A673 (cell line): ENCODE results near the gene ERAL1. TPM values are rescaled to one million over a fixed set of nuclear protein-coding genes. Genes with fewer than 3 reads are reported as not detected.

ENCODE experiments used
- BruUV-seq: library from RNA; stranded (reverse); fragments of 400-500 nt; replicated peaks from 2 replicates; lab custom pipeline; 2021; lab: Mats Ljungman, UMichigan
- CTCF ChIA-PET: fragments of 300-600 bp; sonication (Branson Sonifier 250); formaldehyde crosslinking; loops from one replicate; lab custom pipeline; 2022; ENCODE audit warnings: antibody characterized with exemption; lab: Charles Lee
- POLR2A ChIA-PET: fragments of 300-600 bp; sonication (Branson Sonifier 250); formaldehyde crosslinking; loops from one replicate; lab custom pipeline; 2022; ENCODE audit warnings: antibody characterized with exemption; ENCODE audit not compliant: low non-redundant PET; lab: Charles Lee
- DNase-seq: peaks from one replicate; pipeline ENCODE4 v3.0.0-alpha.2; 2015; ENCODE audit warnings: low spot score
- H3K27ac ChIP-seq: fragments of 200-600 bp; sonication (generic); 2 replicates; pipeline ENCODE4 v1.5.1; 2016; ENCODE audit warnings: mixed run types, low read depth, mild to moderate bottlenecking, mixed read lengths, antibody characterized with exemption, low read length; ENCODE audit not compliant: poor library complexity, severe bottlenecking
- H3K27me3 ChIP-seq: fragments of 200-600 bp; sonication (generic); replicated peaks from 2 replicates; pipeline ENCODE4 v1.6.1; 2017; ENCODE audit warnings: mixed run types, low read depth, mild to moderate bottlenecking, mixed read lengths, antibody characterized with exemption, low read length; ENCODE audit not compliant: insufficient read depth, poor library complexity
- H3K36me3 ChIP-seq: fragments of 200-600 bp; sonication (generic); 2 replicates; pipeline ENCODE4 v1.6.1; 2016; ENCODE audit warnings: mixed run types, mild to moderate bottlenecking, mixed read lengths, antibody characterized with exemption, low read length; ENCODE audit not compliant: insufficient read depth, poor library complexity, severe bottlenecking
- H3K4me1 ChIP-seq: fragments of 200-600 bp; sonication (generic); 2 replicates; pipeline ENCODE4 v1.6.1; 2017; ENCODE audit warnings: mixed run types, mild to moderate bottlenecking, mixed read lengths, antibody characterized with exemption, low read length; ENCODE audit not compliant: insufficient read depth, poor library complexity, severe bottlenecking
- H3K4me3 ChIP-seq: fragments of 200-600 bp; sonication (generic); 2 replicates; pipeline ENCODE4 v1.5.1; 2016; ENCODE audit warnings: low read depth, mixed run types, mild to moderate bottlenecking, mixed read lengths, low read length; ENCODE audit not compliant: poor library complexity, severe bottlenecking
- H3K9me3 ChIP-seq: fragments of 200-600 bp; sonication (generic); 2 replicates; pipeline ENCODE4 v1.6.1; 2016; ENCODE audit warnings: mixed run types, low read depth, mild to moderate bottlenecking, mixed read lengths, antibody characterized with exemption, low read length; ENCODE audit not compliant: poor library complexity, severe bottlenecking
- EZH2 ChIP-seq: fragments of 200-600 bp; sonication (generic); IDR thresholded peaks from 2 replicates; pipeline ENCODE4 v1.6.1; 2017; ENCODE audit warnings: borderline replicate concordance, low read depth, mild to moderate bottlenecking, mixed read lengths, antibody characterized with exemption, low read length; ENCODE audit not compliant: poor library complexity, severe bottlenecking
- intact Hi-C: fragments of 100-400 bp; cut with micrococcal nuclease; formaldehyde crosslinking; loops from one replicate; pipeline ENCODE4 v1.10.0; 2022; ENCODE audit not compliant: unreplicated experiment
- total RNA-seq: library from RNA; stranded (reverse); gene quantifications from 2 replicates; pipeline ENCODE4 v1.2.3, GENCODE V29; 2021
- TF ChIP-seq, protein P1 (sequence below): fragments of 300-800, 200-600 bp; sonication (generic); conservative IDR thresholded peaks from 2 replicates; pipeline ENCODE4 v1.5.1; 2017; ENCODE audit warnings: low read depth, mild to moderate bottlenecking, antibody characterized with exemption, low read length, moderate library complexity, mixed read lengths

Gene ERAL1
- total RNA-seq, 1 experiment from 2014 or later: 80.5 TPM

- ChIA-PET POLR2A (no interaction called here), CTCF (no interaction called here)
- DNase-seq: no peak
- intact Hi-C loops: no loop called here
- H3K36me3 ChIP-seq: peaks cover 28% of the 10 kb centered on the region
- no TSS peak for BruUV-seq
- no peaks in the 10 kb centered on the region for H3K27me3 ChIP-seq
- H3K27ac ChIP-seq: no peak overlapping the region
- no peaks in the 10 kb centered on the region for H3K4me1 ChIP-seq
- no peak overlapping the region for H3K4me3 ChIP-seq
- TF ChIP-seq, protein P1, sequence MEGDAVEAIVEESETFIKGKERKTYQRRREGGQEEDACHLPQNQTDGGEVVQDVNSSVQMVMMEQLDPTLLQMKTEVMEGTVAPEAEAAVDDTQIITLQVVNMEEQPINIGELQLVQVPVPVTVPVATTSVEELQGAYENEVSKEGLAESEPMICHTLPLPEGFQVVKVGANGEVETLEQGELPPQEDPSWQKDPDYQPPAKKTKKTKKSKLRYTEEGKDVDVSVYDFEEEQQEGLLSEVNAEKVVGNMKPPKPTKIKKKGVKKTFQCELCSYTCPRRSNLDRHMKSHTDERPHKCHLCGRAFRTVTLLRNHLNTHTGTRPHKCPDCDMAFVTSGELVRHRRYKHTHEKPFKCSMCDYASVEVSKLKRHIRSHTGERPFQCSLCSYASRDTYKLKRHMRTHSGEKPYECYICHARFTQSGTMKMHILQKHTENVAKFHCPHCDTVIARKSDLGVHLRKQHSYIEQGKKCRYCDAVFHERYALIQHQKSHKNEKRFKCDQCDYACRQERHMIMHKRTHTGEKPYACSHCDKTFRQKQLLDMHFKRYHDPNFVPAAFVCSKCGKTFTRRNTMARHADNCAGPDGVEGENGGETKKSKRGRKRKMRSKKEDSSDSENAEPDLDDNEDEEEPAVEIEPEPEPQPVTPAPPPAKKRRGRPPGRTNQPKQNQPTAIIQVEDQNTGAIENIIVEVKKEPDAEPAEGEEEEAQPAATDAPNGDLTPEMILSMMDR: no peak
- no peaks in the 10 kb centered on the region for H3K9me3 ChIP-seq
Observed at GRCh38 chr17:28883967-28884702, 29.3 kb downstream of the ERAL1 start.

DNA sequence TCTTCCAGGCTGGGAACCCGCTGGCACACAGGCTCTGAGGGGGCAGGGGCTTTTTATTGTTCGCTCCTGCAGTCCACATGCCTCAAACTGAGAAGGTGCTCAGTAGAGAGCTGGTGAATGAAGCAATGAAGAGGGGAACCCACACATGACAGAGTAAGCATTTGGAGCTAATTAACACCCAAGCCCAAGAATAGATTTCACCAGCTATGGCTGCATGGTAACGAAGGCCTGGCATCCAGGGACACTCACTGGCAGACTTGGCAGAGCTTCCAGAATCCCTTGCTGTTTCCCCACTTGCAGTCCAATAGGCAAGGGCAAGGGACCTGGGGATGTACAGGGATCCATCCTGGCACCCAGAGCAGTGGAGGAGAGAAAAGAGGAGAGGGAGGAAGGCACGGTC is 30.5 kb downstream of the ERAL1 start:
- no peak overlapping the region for H3K27ac ChIP-seq
- DNase-seq: no peak
- intact Hi-C loops: no loop called here
- H3K27me3 ChIP-seq: no peaks in the 10 kb centered on the region
- H3K4me1 ChIP-seq: no peaks in the 10 kb centered on the region
- TF ChIP-seq, protein P1: no peak
- no peak for TF ChIP-seq EZH2
- peaks cover 23% of the 10 kb centered on the region for H3K36me3 ChIP-seq
- H3K9me3 ChIP-seq: no peaks in the 10 kb centered on the region
- no peak overlapping the region for H3K4me3 ChIP-seq
- ChIA-PET POLR2A (no interaction called here), CTCF (no interaction called here)
- no TSS peak for BruUV-seq

- intact Hi-C loops: no loop called here
- ChIA-PET CTCF (no interaction called here), POLR2A (no interaction called here)
- no peaks in the 10 kb centered on the region for H3K4me1 ChIP-seq
- H3K27me3 ChIP-seq: no peaks in the 10 kb centered on the region
- no peak for TF ChIP-seq EZH2
- TF ChIP-seq, protein P1: no peak
- no TSS peak for BruUV-seq
- H3K4me3 ChIP-seq: no peak overlapping the region
- no peaks in the 10 kb centered on the region for H3K9me3 ChIP-seq
- no peak for DNase-seq
- no peak overlapping the region for H3K27ac ChIP-seq
- peaks cover 17% of the 10 kb centered on the region for H3K36me3 ChIP-seq
Observed at GRCh38 chr17:28885951-28886350, 31.1 kb downstream of the ERAL1 start.
